ENCODE data around the gene EP400. TPM values are rescaled to one million over a fixed set of nuclear protein-coding genes. Genes with fewer than 3 reads are reported as not detected.

The EP400 gene
- total and polyA plus RNA-seq, 9 of the 15 experiments (the other 6 are each of a cell fraction or from before 2014, with no cell fraction given): 4.5 to 58.0 (median 7.0) TPM

- TF ChIP-seq, protein P1, sequence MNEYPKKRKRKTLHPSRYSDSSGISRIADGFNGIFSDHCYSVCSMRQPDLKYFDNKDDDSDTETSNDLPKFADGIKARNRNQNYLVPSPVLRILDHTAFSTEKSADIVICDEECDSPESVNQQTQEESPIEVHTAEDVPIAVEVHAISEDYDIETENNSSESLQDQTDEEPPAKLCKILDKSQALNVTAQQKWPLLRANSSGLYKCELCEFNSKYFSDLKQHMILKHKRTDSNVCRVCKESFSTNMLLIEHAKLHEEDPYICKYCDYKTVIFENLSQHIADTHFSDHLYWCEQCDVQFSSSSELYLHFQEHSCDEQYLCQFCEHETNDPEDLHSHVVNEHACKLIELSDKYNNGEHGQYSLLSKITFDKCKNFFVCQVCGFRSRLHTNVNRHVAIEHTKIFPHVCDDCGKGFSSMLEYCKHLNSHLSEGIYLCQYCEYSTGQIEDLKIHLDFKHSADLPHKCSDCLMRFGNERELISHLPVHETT (CRISPR knock-in tag; conservative IDR thresholded peaks at IDR 0.05 in 1 of 2, IDR thresholded peaks at IDR 0.05 in 1 of 2): no peak
- TF ChIP-seq ZNF23 (CRISPR knock-in tag; IDR thresholded peaks at IDR 0.05): no peak
- TF ChIP-seq ZNF717 (CRISPR knock-in tag; IDR thresholded peaks at IDR 0.05): no peak
- TF ChIP-seq, protein P2, sequence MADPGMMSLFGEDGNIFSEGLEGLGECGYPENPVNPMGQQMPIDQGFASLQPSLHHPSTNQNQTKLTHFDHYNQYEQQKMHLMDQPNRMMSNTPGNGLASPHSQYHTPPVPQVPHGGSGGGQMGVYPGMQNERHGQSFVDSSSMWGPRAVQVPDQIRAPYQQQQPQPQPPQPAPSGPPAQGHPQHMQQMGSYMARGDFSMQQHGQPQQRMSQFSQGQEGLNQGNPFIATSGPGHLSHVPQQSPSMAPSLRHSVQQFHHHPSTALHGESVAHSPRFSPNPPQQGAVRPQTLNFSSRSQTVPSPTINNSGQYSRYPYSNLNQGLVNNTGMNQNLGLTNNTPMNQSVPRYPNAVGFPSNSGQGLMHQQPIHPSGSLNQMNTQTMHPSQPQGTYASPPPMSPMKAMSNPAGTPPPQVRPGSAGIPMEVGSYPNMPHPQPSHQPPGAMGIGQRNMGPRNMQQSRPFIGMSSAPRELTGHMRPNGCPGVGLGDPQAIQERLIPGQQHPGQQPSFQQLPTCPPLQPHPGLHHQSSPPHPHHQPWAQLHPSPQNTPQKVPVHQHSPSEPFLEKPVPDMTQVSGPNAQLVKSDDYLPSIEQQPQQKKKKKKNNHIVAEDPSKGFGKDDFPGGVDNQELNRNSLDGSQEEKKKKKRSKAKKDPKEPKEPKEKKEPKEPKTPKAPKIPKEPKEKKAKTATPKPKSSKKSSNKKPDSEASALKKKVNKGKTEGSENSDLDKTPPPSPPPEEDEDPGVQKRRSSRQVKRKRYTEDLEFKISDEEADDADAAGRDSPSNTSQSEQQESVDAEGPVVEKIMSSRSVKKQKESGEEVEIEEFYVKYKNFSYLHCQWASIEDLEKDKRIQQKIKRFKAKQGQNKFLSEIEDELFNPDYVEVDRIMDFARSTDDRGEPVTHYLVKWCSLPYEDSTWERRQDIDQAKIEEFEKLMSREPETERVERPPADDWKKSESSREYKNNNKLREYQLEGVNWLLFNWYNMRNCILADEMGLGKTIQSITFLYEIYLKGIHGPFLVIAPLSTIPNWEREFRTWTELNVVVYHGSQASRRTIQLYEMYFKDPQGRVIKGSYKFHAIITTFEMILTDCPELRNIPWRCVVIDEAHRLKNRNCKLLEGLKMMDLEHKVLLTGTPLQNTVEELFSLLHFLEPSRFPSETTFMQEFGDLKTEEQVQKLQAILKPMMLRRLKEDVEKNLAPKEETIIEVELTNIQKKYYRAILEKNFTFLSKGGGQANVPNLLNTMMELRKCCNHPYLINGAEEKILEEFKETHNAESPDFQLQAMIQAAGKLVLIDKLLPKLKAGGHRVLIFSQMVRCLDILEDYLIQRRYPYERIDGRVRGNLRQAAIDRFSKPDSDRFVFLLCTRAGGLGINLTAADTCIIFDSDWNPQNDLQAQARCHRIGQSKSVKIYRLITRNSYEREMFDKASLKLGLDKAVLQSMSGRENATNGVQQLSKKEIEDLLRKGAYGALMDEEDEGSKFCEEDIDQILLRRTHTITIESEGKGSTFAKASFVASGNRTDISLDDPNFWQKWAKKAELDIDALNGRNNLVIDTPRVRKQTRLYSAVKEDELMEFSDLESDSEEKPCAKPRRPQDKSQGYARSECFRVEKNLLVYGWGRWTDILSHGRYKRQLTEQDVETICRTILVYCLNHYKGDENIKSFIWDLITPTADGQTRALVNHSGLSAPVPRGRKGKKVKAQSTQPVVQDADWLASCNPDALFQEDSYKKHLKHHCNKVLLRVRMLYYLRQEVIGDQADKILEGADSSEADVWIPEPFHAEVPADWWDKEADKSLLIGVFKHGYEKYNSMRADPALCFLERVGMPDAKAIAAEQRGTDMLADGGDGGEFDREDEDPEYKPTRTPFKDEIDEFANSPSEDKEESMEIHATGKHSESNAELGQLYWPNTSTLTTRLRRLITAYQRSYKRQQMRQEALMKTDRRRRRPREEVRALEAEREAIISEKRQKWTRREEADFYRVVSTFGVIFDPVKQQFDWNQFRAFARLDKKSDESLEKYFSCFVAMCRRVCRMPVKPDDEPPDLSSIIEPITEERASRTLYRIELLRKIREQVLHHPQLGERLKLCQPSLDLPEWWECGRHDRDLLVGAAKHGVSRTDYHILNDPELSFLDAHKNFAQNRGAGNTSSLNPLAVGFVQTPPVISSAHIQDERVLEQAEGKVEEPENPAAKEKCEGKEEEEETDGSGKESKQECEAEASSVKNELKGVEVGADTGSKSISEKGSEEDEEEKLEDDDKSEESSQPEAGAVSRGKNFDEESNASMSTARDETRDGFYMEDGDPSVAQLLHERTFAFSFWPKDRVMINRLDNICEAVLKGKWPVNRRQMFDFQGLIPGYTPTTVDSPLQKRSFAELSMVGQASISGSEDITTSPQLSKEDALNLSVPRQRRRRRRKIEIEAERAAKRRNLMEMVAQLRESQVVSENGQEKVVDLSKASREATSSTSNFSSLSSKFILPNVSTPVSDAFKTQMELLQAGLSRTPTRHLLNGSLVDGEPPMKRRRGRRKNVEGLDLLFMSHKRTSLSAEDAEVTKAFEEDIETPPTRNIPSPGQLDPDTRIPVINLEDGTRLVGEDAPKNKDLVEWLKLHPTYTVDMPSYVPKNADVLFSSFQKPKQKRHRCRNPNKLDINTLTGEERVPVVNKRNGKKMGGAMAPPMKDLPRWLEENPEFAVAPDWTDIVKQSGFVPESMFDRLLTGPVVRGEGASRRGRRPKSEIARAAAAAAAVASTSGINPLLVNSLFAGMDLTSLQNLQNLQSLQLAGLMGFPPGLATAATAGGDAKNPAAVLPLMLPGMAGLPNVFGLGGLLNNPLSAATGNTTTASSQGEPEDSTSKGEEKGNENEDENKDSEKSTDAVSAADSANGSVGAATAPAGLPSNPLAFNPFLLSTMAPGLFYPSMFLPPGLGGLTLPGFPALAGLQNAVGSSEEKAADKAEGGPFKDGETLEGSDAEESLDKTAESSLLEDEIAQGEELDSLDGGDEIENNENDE (IDR thresholded peaks at IDR 0.05; ENCODE audit: low read depth, low read length): no peak
- no peak for TF ChIP-seq NEUROD1 (IDR thresholded peaks at IDR 0.05; ENCODE audit: borderline replicate concordance, low read depth, low read length, partially characterized antibody)
Observed at GRCh38 chr12:132071040-132071810, 121.5 kb downstream of the EP400 start (continued).
